Astrocyte of the cerebellum (primary cell): ENCODE measurements around the gene RNF168.
"Not testable (repeated sequence)": the region's sequence is repeated elsewhere in the genome, so short reads cannot be mapped to it uniquely, and the experiment has no call there.

Source experiments
- DNase-seq: peaks from one replicate; pipeline ENCODE4 v3.0.0-alpha.2; 2011; ENCODE audit warnings: low read depth
- H3K4me3 ChIP-seq: 2 replicates; pipeline ENCODE4 v1.5.1; 2011; ENCODE audit warnings: mild to moderate bottlenecking, low read depth, low read length, moderate library complexity
- CTCF ChIP-seq: IDR thresholded peaks from 2 replicates; pipeline ENCODE4 v1.5.1; 2012; ENCODE audit warnings: low read length, low read depth, moderate library complexity, mild to moderate bottlenecking; ENCODE audit errors: missing control alignments
- in situ Hi-C: cut with HindIII; loops from 2 replicates; pipeline ENCODE4 v1.10.0; 2017; ENCODE audit warnings: low sequenced_read_pairs

The RNF168 gene

DNA sequence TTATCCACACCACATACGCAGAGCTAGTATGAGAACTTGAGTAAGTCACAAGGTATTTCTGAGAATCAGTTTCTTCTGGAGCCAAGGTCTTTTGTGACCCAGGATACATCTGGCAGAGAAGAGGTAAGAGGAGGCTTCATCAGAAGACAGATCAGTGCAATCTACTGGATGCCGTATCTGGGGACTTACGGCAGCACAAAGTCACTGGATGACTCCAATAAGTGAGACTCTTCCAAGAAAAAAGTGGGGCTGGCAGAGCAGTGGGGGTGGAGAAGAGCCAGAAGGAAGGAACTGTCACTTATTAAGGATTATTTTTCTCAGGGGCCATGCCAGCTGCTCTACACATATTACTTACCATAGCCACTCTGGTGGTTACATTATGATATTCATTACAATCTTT, 39.8 kb downstream of the RNF168 start:
- DNase-seq = no peak
- in situ Hi-C loops = no loop called here
- H3K4me3 ChIP-seq = no peak overlapping the region
- TF ChIP-seq CTCF = no peak

DNA sequence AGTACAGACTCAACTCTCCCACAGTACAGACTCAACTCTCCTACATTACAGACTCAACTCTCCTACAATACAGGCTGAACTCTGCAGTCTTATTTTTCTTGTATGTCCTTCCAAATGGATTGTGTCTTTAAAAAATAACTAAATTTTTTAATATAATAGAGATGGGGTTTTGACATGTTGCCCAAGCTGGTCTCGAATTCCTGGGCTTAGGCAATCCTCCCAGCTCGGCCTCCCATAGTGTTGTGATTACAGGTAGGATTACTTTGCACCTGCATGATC, 40.2 kb downstream of the RNF168 start:
- no peak overlapping the region for H3K4me3 ChIP-seq
- TF ChIP-seq CTCF = no peak
- in situ Hi-C loops = no loop called here
- DNase-seq = no peak

DNA sequence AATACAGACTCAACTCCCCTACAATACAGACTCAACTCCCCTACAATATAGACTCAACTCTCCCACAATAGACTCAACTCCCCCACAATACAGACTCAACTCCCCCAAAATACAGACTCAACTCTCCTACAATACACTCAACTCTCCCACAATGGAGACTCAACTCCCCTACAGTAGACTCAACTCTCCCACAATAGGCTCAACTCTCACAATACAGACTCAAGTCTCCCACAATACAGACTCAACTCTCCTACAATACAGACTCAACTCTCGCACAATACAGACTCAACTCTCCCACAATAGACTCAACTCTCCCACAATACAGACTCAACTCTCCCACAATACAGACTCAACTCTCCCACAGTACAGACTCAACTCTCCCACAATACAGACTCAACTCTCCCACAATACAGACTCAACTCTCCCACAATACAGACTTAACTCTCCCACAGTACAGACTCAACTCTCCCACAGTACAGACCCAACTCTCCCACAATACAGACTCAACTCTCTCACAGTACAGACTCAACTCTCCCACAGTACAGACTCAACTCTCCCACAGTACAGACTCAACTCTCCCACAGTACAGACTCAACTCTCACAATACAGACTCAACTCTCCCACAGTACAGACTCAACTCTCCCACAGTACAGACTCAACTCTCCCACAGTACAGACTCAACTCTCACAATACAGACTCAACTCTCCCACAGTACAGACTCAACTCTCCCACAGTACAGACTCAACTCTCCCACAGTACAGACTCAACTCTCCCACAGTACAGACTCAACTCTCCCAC, 40.7 kb downstream of the RNF168 start:
- H3K4me3 ChIP-seq, in situ Hi-C loops, DNase-seq: not testable (repeated sequence)

DNA sequence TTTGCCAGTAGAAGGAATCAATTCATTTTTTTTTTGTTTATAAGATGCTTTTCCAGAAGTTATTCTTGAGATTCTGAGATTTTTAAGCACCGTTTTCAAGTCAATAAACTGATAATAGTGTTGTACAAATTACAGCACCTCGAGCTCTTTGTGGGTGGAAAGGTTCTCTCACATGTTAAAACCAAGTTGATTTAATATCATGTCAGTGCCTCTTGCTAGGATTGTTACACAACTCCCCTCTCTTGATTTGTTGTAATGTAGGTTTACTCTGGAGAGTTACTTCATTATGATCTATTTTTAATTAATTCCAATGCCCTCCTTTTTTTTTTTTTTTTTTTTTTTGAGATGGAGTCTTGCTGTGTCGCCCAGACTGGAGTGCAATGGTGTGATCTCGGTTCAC, 45.5 kb downstream of the RNF168 start:
- H3K4me3 ChIP-seq = no peak overlapping the region
- TF ChIP-seq CTCF = no peak
- in situ Hi-C loops = no loop called here
- DNase-seq = no peak

- in situ Hi-C loops, DNase-seq, H3K4me3 ChIP-seq: not testable (repeated sequence)
Measured at GRCh38 chr3:196457470-196457869, 46.1 kb downstream of the RNF168 start.

- no peak overlapping the region for H3K4me3 ChIP-seq
- in situ Hi-C loops = no loop called here
- DNase-seq = peak; percentile 22
- TF ChIP-seq CTCF = no peak
Measured at GRCh38 chr3:196454935-196455334, 48.6 kb downstream of the RNF168 start.

- H3K4me3 ChIP-seq, DNase-seq, in situ Hi-C loops: not testable (repeated sequence)
Measured at GRCh38 chr3:196445391-196445790, 58.2 kb downstream of the RNF168 start.

- no peak overlapping the region for H3K4me3 ChIP-seq
- no peak for TF ChIP-seq CTCF
- in situ Hi-C loops = no loop called here
- no peak for DNase-seq
Measured at GRCh38 chr3:196444500-196444894, 59.1 kb downstream of the RNF168 start.
